Uterus (tissue), 2 donors: ENCODE data around the gene ZNF319.

ENCODE experiments used
- POLR2A ChIP-seq, 2 donors: fragments of 450-650 bp; IDR thresholded peaks; one replicate each; pipeline ENCODE4 v1.6.1; 2016; ENCODE audit warnings: antibody characterized with exemption in 2 of 2, mild to moderate bottlenecking in 1 of 2, moderate library complexity in 1 of 2
- TF ChIP-seq, protein P1 (sequence below), 4 experiments: fragments of 200-600 bp in 2 of 4; fragments of 450-650 bp in 2 of 4; sonication (generic) in 2 of 4; IDR thresholded peaks; one replicate each; pipeline ENCODE4 v1.5.1; 2016 to 2019; ENCODE audit warnings: antibody characterized with exemption in 4 of 4, mild to moderate bottlenecking in 2 of 4, moderate library complexity in 1 of 4

DNA sequence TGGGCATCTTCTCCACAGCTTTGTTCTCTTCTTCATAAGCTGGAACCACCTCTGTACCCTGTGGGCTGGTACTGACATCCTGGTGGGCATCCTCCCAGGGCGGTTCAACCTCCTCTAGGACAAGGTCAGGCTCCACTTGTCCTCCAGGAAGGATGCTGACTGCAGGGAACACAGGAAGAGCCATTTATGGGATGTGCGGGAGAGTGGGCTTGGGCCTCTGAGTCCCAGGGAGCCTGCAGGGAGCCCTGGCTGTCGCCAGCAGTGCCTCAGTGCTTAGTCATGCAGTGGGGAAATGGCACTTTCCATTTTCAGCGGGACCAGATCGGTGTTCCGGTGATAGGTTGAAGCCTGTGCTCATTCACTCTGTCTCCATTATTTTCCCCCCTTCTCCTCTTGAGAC lies 50.1 kb downstream of the ZNF319 start:
- no peak for TF ChIP-seq POLR2A (IDR thresholded peaks at IDR 0.05)
- TF ChIP-seq, protein P1, sequence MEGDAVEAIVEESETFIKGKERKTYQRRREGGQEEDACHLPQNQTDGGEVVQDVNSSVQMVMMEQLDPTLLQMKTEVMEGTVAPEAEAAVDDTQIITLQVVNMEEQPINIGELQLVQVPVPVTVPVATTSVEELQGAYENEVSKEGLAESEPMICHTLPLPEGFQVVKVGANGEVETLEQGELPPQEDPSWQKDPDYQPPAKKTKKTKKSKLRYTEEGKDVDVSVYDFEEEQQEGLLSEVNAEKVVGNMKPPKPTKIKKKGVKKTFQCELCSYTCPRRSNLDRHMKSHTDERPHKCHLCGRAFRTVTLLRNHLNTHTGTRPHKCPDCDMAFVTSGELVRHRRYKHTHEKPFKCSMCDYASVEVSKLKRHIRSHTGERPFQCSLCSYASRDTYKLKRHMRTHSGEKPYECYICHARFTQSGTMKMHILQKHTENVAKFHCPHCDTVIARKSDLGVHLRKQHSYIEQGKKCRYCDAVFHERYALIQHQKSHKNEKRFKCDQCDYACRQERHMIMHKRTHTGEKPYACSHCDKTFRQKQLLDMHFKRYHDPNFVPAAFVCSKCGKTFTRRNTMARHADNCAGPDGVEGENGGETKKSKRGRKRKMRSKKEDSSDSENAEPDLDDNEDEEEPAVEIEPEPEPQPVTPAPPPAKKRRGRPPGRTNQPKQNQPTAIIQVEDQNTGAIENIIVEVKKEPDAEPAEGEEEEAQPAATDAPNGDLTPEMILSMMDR (IDR thresholded peaks at IDR 0.05) = no peak
